Neural cell (in vitro differentiated cells): ENCODE data around the gene SMPD3. TPM values are rescaled to one million over a fixed set of nuclear protein-coding genes. Genes with fewer than 3 reads are reported as not detected.

Experiments
- H2AFZ ChIP-seq: fragments of 200-600, 300-800 bp; sonication (generic), shearing (Covaris generic); 2 replicates; pipeline ENCODE4 v1.6.0; 2014; ENCODE audit warnings: low read depth, mild to moderate bottlenecking, antibody characterized with exemption, low read length, moderate library complexity
- H3F3A ChIP-seq: fragments of 200-600 bp; shearing (Covaris generic); 2 replicates; pipeline ENCODE4 v1.6.1; 2016; ENCODE audit warnings: mild to moderate bottlenecking, moderate library complexity, mixed read lengths, antibody characterized with exemption, low read length; ENCODE audit not compliant: insufficient read depth, poor library complexity, severe bottlenecking
- H3K27ac ChIP-seq: fragments of 200-600, 300-800 bp; sonication (generic), shearing (Covaris generic); 2 replicates; pipeline ENCODE4 v1.5.1; 2014; ENCODE audit warnings: mild to moderate bottlenecking, low read length, moderate library complexity
- H3K27me3 ChIP-seq: fragments of 300-800, 200-600 bp; sonication (generic), shearing (Covaris generic); 2 replicates; pipeline ENCODE4 v1.6.0; 2014; ENCODE audit warnings: mild to moderate bottlenecking, low read depth, low read length, moderate library complexity; ENCODE audit not compliant: insufficient read depth
- H3K36me3 ChIP-seq: fragments of 300-800, 200-600 bp; sonication (generic), shearing (Covaris generic); 2 replicates; pipeline ENCODE4 v1.5.1; 2014; ENCODE audit warnings: mild to moderate bottlenecking, antibody characterized with exemption, low read length, moderate library complexity; ENCODE audit not compliant: insufficient read depth
- H3K4me2 ChIP-seq: fragments of 300-800, 200-600 bp; sonication (generic), shearing (Covaris generic); 2 replicates; pipeline ENCODE4 v1.6.0; 2014; ENCODE audit warnings: mild to moderate bottlenecking, low read length
- H3K4me3 ChIP-seq: fragments of 300-800, 200-600 bp; sonication (generic), shearing (Covaris generic); 2 replicates; pipeline ENCODE4 v1.5.1; 2014; ENCODE audit warnings: mild to moderate bottlenecking, low read length, moderate library complexity
- H3K79me2 ChIP-seq: fragments of 200-600 bp; shearing (Covaris generic); replicated peaks from 2 replicates; pipeline ENCODE4 v1.6.0; 2014; ENCODE audit warnings: mild to moderate bottlenecking, low read length, moderate library complexity; ENCODE audit not compliant: insufficient read depth
- H3K9ac ChIP-seq: fragments of 300-800, 200-600 bp; sonication (generic), shearing (Covaris generic); 2 replicates; pipeline ENCODE4 v1.6.1; 2016; ENCODE audit warnings: mild to moderate bottlenecking, low read length, mixed read lengths
- H3K9me2 ChIP-seq: fragments of 200-600 bp; shearing (Covaris generic); 2 replicates; pipeline ENCODE4 v1.6.1; 2016; ENCODE audit warnings: mild to moderate bottlenecking, low read length, mixed read lengths; ENCODE audit not compliant: insufficient read depth
- H3K9me3 ChIP-seq: fragments of 200-600, 300-800 bp; sonication (generic), shearing (Covaris generic); 2 replicates; pipeline ENCODE4 v1.6.1; 2016; ENCODE audit warnings: mild to moderate bottlenecking, mixed run types, low read length, moderate library complexity, mixed read lengths
- H4K20me1 ChIP-seq: fragments of 200-600 bp; shearing (Covaris generic); 2 replicates; pipeline ENCODE4 v1.6.1; 2016; ENCODE audit warnings: mild to moderate bottlenecking, mixed run types; ENCODE audit not compliant: insufficient read depth
- EP300 ChIP-seq: fragments of 450-650 bp; conservative IDR thresholded peaks from 2 replicates; pipeline ENCODE4 v1.6.1; 2014; ENCODE audit warnings: antibody characterized with exemption, mild to moderate bottlenecking, moderate library complexity; ENCODE audit not compliant: poor library complexity, severe bottlenecking
- EZH2 ChIP-seq: fragments of 200-600, 300-800 bp; shearing (Covaris generic), sonication (generic); IDR thresholded peaks from 2 replicates; pipeline ENCODE4 v1.6.1; 2014; ENCODE audit warnings: antibody characterized with exemption, low read length, borderline replicate concordance, mild to moderate bottlenecking; ENCODE audit not compliant: insufficient read depth, poor library complexity, severe bottlenecking
- MXI1 ChIP-seq: fragments of 450-650 bp; conservative IDR thresholded peaks from 2 replicates; pipeline ENCODE4 v1.6.1; 2014; ENCODE audit warnings: antibody characterized with exemption, mild to moderate bottlenecking; ENCODE audit not compliant: poor library complexity, severe bottlenecking
- POLR2AphosphoS5 ChIP-seq: IDR thresholded peaks from 2 replicates; pipeline ENCODE4 v1.6.1; 2012
- RAD21 ChIP-seq: fragments of 450-650 bp; conservative IDR thresholded peaks from 2 replicates; pipeline ENCODE4 v1.6.1; 2014; ENCODE audit warnings: antibody characterized with exemption, mild to moderate bottlenecking, moderate library complexity
- SMC3 ChIP-seq: fragments of 450-650 bp; conservative IDR thresholded peaks from 2 replicates; pipeline ENCODE4 v1.6.1; 2014; ENCODE audit warnings: antibody characterized with exemption, mild to moderate bottlenecking, moderate library complexity; ENCODE audit not compliant: poor library complexity
- TAF1 ChIP-seq: IDR thresholded peaks from 2 replicates; pipeline ENCODE4 v1.6.1; 2012; ENCODE audit warnings: low read depth
- polyA plus RNA-seq: library from polyadenylated mRNA; depleted of rRNA; stranded (reverse); fragments of >200 nt; gene quantifications from 2 replicates; pipeline ENCODE4 v1.2.3, GENCODE V29; 2014
- TF ChIP-seq, protein P1 (sequence below): fragments of 450-650 bp; IDR thresholded peaks from 2 replicates; pipeline ENCODE4 v1.5.1; 2014; ENCODE audit warnings: antibody characterized with exemption, mild to moderate bottlenecking, moderate library complexity; ENCODE audit not compliant: poor library complexity, severe bottlenecking
- TF ChIP-seq, protein P2 (sequence below): IDR thresholded peaks from 2 replicates; pipeline ENCODE4 v1.6.1; 2012; ENCODE audit warnings: borderline replicate concordance

The SMPD3 gene
- polyA plus RNA-seq, 1 donor from 2014 or later = 42.7 TPM

DNA sequence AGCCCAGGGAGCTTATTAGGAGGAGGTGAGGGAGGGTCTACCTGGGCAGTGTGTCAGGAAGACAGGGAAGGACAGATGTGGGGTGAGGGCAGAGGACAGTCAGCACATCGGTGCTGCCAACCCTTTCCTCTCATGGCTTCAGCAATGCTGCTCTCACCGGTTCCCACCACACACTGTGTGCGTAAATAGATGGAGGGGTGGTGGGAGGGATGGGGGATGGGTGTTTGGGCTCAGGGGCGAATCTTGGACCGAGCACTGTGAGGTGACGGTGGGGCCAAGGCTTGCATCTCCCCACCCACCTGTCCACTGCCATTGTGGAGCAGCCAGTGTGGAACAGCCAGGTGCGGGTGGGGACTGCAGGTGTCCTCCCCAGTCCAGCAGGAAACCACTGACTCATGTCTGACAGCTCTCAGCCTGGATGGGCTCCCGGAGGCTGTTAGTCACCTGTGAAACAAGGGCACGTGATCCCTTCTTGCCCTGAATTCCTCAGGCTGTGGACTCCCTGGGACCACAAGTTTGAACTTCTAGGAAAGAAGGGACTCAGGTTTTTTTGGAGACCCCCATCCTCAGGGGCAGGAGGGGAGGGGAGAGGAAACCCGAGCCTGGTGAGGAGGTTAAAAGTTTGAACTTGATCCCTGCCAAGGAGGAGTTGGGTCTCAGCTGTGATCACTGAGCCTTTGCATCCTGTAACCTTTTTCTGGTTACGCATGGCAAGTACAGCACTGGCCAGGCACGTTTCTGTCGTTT is 42.7 kb upstream of the SMPD3 start:
- Histone ChIP-seq H3K79me2 (no peaks in the 10 kb centered on the region), H3K9ac (no peak overlapping the region), H4K20me1 (no peaks in the 10 kb centered on the region), H2AFZ (no peak overlapping the region), H3F3A (no peaks in the 10 kb centered on the region), H3K9me2 (no peaks in the 10 kb centered on the region), H3K27me3 (no peaks in the 10 kb centered on the region), H3K36me3 (no peaks in the 10 kb centered on the region), H3K4me2 (no peak overlapping the region), H3K4me3 (no peak overlapping the region), H3K9me3 (no peaks in the 10 kb centered on the region), H3K27ac (no peak overlapping the region)
- TF ChIP-seq RAD21 (no peak), SMC3 (no peak), EP300 (no peak), EZH2 (no peak), TAF1 (no peak), MXI1 (no peak), POLR2AphosphoS5 (no peak)
- TF ChIP-seq, protein P1, sequence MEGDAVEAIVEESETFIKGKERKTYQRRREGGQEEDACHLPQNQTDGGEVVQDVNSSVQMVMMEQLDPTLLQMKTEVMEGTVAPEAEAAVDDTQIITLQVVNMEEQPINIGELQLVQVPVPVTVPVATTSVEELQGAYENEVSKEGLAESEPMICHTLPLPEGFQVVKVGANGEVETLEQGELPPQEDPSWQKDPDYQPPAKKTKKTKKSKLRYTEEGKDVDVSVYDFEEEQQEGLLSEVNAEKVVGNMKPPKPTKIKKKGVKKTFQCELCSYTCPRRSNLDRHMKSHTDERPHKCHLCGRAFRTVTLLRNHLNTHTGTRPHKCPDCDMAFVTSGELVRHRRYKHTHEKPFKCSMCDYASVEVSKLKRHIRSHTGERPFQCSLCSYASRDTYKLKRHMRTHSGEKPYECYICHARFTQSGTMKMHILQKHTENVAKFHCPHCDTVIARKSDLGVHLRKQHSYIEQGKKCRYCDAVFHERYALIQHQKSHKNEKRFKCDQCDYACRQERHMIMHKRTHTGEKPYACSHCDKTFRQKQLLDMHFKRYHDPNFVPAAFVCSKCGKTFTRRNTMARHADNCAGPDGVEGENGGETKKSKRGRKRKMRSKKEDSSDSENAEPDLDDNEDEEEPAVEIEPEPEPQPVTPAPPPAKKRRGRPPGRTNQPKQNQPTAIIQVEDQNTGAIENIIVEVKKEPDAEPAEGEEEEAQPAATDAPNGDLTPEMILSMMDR = no peak
- TF ChIP-seq, protein P2, sequence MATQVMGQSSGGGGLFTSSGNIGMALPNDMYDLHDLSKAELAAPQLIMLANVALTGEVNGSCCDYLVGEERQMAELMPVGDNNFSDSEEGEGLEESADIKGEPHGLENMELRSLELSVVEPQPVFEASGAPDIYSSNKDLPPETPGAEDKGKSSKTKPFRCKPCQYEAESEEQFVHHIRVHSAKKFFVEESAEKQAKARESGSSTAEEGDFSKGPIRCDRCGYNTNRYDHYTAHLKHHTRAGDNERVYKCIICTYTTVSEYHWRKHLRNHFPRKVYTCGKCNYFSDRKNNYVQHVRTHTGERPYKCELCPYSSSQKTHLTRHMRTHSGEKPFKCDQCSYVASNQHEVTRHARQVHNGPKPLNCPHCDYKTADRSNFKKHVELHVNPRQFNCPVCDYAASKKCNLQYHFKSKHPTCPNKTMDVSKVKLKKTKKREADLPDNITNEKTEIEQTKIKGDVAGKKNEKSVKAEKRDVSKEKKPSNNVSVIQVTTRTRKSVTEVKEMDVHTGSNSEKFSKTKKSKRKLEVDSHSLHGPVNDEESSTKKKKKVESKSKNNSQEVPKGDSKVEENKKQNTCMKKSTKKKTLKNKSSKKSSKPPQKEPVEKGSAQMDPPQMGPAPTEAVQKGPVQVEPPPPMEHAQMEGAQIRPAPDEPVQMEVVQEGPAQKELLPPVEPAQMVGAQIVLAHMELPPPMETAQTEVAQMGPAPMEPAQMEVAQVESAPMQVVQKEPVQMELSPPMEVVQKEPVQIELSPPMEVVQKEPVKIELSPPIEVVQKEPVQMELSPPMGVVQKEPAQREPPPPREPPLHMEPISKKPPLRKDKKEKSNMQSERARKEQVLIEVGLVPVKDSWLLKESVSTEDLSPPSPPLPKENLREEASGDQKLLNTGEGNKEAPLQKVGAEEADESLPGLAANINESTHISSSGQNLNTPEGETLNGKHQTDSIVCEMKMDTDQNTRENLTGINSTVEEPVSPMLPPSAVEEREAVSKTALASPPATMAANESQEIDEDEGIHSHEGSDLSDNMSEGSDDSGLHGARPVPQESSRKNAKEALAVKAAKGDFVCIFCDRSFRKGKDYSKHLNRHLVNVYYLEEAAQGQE = no peak

- no peaks in the 10 kb centered on the region for H3K27me3 ChIP-seq
- no peaks in the 10 kb centered on the region for H3K9me2 ChIP-seq
- H3K4me3 ChIP-seq = no peak overlapping the region
- no peaks in the 10 kb centered on the region for H3K79me2 ChIP-seq
- no peak overlapping the region for H2AFZ ChIP-seq
- no peak overlapping the region for H3K27ac ChIP-seq
- H3K9ac ChIP-seq = no peak overlapping the region
- no peaks in the 10 kb centered on the region for H3K9me3 ChIP-seq
- no peaks in the 10 kb centered on the region for H4K20me1 ChIP-seq
- no peak overlapping the region for H3K4me2 ChIP-seq
- H3F3A ChIP-seq = no peaks in the 10 kb centered on the region
- TF ChIP-seq MXI1 (no peak), EZH2 (no peak), RAD21 (no peak), TAF1 (no peak), SMC3 (no peak), EP300 (no peak), POLR2AphosphoS5 (no peak)
- TF ChIP-seq, protein P2 = no peak
- TF ChIP-seq, protein P1 = no peak
- H3K36me3 ChIP-seq = no peaks in the 10 kb centered on the region
These were observed 42.0 kb upstream of the SMPD3 start for GRCh38 chr16:68490358-68490757.
